ENCODE data around the gene FLT1.

Gene FLT1

GRCh38 chr13:28349371-28349770 is 145.6 kb downstream of the FLT1 start:
- no peak overlapping the region for H3K4me3 ChIP-seq (ENCODE audit: low read depth, low read length)

GRCh38 chr13:28347456-28348371 is 147.2 kb downstream of the FLT1 start:
- no peak overlapping the region for H3K4me3 ChIP-seq (ENCODE audit: low read depth, low read length)

GRCh38 chr13:28346154-28346553 is 148.8 kb downstream of the FLT1 start:
- H3K4me3 ChIP-seq (ENCODE audit: low read depth, low read length) = no peak overlapping the region

- H3K4me3 ChIP-seq (ENCODE audit: low read depth, low read length) = no peak overlapping the region
Measured at GRCh38 chr13:28344163-28344562, 150.8 kb downstream of the FLT1 start.

GRCh38 chr13:28342251-28342650 is 152.7 kb downstream of the FLT1 start:
- H3K4me3 ChIP-seq (ENCODE audit: low read depth, low read length) = no peak overlapping the region

- no peak overlapping the region for H3K4me3 ChIP-seq (ENCODE audit: low read depth, low read length)
Measured at GRCh38 chr13:28340272-28340793, 154.6 kb downstream of the FLT1 start.

GRCh38 chr13:28339419-28339818 is 155.5 kb downstream of the FLT1 start:
- H3K4me3 ChIP-seq (ENCODE audit: low read depth, low read length) = no peak overlapping the region

- no peak overlapping the region for H3K4me3 ChIP-seq (ENCODE audit: low read depth, low read length)
Measured at GRCh38 chr13:28338742-28339141, 156.2 kb downstream of the FLT1 start.

- H3K4me3 ChIP-seq (ENCODE audit: low read depth, low read length) = no peak overlapping the region
Measured at GRCh38 chr13:28338006-28338574, 156.8 kb downstream of the FLT1 start.

- H3K4me3 ChIP-seq (ENCODE audit: low read depth, low read length) = no peak overlapping the region
Measured at GRCh38 chr13:28337166-28338005, 157.5 kb downstream of the FLT1 start.

- no peak overlapping the region for H3K4me3 ChIP-seq (ENCODE audit: low read depth, low read length)
Measured at GRCh38 chr13:28336193-28336657, 158.7 kb downstream of the FLT1 start.

- no peak overlapping the region for H3K4me3 ChIP-seq (ENCODE audit: low read depth, low read length)
Measured at GRCh38 chr13:28333204-28333881, 161.6 kb downstream of the FLT1 start.

- H3K4me3 ChIP-seq (ENCODE audit: low read depth, low read length) = no peak overlapping the region
Measured at GRCh38 chr13:28329395-28330158, 165.4 kb downstream of the FLT1 start.

- H3K4me3 ChIP-seq (ENCODE audit: low read depth, low read length) = no peak overlapping the region
Measured at GRCh38 chr13:28328271-28328607, 166.7 kb downstream of the FLT1 start.

GRCh38 chr13:28327373-28328270 is 167.3 kb downstream of the FLT1 start:
- no peak overlapping the region for H3K4me3 ChIP-seq (ENCODE audit: low read depth, low read length)

- no peak overlapping the region for H3K4me3 ChIP-seq (ENCODE audit: low read depth, low read length)
Measured at GRCh38 chr13:28326056-28326455, 168.9 kb downstream of the FLT1 start.

GRCh38 chr13:28325022-28325421 is 169.9 kb downstream of the FLT1 start:
- H3K4me3 ChIP-seq (ENCODE audit: low read depth, low read length) = no peak overlapping the region

- H3K4me3 ChIP-seq (ENCODE audit: low read depth, low read length) = no peak overlapping the region
Measured at GRCh38 chr13:28324181-28324789, 170.6 kb downstream of the FLT1 start.
